Measurements from ENCODE around the gene IRAK1.
"Not testable (repeated sequence)": the region's sequence is repeated elsewhere in the genome, so short reads cannot be mapped to it uniquely, and the experiment has no call there.

The IRAK1 gene

DNA sequence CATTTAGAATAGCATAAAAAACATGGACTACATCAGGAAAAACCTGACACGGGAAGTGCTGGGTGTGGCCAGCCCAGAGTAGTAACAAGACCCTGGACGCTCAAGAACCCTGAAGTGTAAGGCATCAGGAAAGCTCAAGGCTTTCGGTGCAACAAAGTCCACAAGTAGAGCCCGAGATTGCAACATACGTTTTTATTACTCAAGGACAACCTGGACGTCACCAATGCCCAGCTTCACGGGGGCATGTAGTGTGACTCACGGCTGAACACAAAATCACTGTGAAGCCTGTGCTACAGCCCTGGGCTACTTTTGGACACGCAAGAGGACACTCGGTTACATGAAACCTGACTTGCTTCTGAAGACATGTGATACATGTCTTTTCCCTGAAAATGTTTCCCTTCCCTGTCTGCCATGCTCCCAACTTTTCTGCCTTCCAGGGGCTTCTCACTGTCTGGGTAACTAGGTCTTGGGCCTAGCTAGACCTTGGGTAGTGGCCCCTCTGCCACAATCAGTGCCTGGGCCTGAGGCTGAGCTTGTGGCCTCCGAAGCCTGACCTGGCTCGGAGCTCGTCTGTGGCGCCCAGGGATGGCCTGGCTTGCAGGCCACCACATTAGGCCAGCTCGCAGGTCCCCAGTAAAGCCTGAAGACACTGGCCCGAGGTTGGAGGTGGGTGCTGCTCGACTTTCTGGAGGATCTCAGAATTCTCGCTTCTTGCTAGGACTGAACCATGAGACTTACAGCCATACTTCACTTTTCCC lies 9.2 kb downstream of the IRAK1 start:
- Histone ChIP-seq H3K9me3 (ENCODE audit: insufficient read depth, low read depth, low read length) (no peaks in the 10 kb centered on the region), H3K9ac (ENCODE audit: low read depth, low read length) (no peak overlapping the region), H3K4me1 (ENCODE audit: insufficient read depth, low read length) (no peaks in the 10 kb centered on the region), H3K36me3 (ENCODE audit: insufficient read depth, low read length) (peaks cover 7% of the 10 kb centered on the region), H3K27me3 (ENCODE audit: insufficient read depth, low read length) (no peaks in the 10 kb centered on the region), H3K4me3 (ENCODE audit: low read length) (no peak overlapping the region), H3K27ac (ENCODE audit: low read depth, low read length) (no peak overlapping the region)
- WGBS: 95% methylated on average over 18 of the region's 18 CpGs

DNA sequence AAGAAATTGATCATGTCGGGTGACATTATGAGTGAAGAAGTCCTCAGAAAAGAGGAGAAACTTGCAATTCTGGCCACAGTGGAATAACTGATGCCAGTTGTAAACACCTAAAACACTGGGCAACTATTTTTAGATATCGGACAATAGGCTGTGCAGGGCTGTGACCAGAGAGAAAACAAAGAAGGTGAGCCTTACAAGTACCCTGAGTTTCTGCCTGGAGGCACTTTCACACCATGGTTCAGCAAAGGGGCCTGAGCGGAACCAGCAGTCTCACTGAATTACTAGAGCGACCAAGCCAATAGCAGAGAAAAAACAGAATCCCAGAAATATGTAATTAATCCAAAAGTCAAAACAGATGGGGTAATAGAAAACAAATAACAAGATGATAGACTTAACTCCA lies 11.2 kb downstream of the IRAK1 start:
- no peaks in the 10 kb centered on the region for H3K9me3 ChIP-seq (ENCODE audit: insufficient read depth, low read depth, low read length)
- H3K4me1 ChIP-seq (ENCODE audit: insufficient read depth, low read length): no peaks in the 10 kb centered on the region
- peaks cover 6% of the 10 kb centered on the region; the same call in 1 of the 2 replicates for H3K36me3 ChIP-seq (ENCODE audit: insufficient read depth, low read length)
- no peak overlapping the region for H3K9ac ChIP-seq (ENCODE audit: low read depth, low read length)
- no peak overlapping the region for H3K27ac ChIP-seq (ENCODE audit: low read depth, low read length)
- 73% methylated on average over 4 of the region's 4 CpGs for WGBS
- no peak overlapping the region for H3K4me3 ChIP-seq (ENCODE audit: low read length)
- no peaks in the 10 kb centered on the region for H3K27me3 ChIP-seq (ENCODE audit: insufficient read depth, low read length)

DNA sequence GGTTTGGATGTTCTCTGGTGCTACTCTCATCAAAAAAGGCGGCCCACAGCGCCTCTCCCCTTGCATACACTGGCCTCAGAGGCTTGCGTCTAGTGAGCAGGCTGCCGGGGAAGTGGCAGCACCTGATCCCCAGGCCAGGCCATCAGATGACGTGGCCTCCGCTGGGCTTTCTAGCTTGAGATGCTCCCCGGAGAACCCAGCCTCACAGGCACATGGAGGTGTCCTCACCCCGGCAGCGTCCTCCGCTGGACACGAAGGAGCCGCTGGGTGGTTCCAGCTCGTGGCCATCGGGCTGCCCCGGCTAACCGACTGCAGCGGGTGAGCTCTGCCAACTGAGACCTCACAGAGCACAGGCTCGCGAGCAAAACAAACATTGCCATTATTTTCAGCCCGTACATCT lies 12.8 kb downstream of the IRAK1 start:
- peaks cover 6% of the 10 kb centered on the region; the same call in 1 of the 2 replicates for H3K36me3 ChIP-seq (ENCODE audit: insufficient read depth, low read length)
- no peak overlapping the region for H3K27ac ChIP-seq (ENCODE audit: low read depth, low read length)
- no peaks in the 10 kb centered on the region; the same call in 1 of the 2 replicates for H3K4me1 ChIP-seq (ENCODE audit: insufficient read depth, low read length)
- H3K27me3 ChIP-seq (ENCODE audit: insufficient read depth, low read length): no peaks in the 10 kb centered on the region
- 96% methylated on average over 20 of the region's 20 CpGs for WGBS
- H3K9ac ChIP-seq (ENCODE audit: low read depth, low read length): no peak overlapping the region
- H3K9me3 ChIP-seq (ENCODE audit: insufficient read depth, low read depth, low read length): no peaks in the 10 kb centered on the region
- no peak overlapping the region for H3K4me3 ChIP-seq (ENCODE audit: low read length)

- Histone ChIP-seq H3K4me3 (ENCODE audit: low read length) (no peak overlapping the region), H3K9me3 (ENCODE audit: insufficient read depth, low read depth, low read length) (no peaks in the 10 kb centered on the region), H3K27ac (ENCODE audit: low read depth, low read length) (no peak overlapping the region), H3K4me1 (ENCODE audit: insufficient read depth, low read length) (peaks cover 5% of the 10 kb centered on the region; the same call in 1 of the 2 replicates), H3K9ac (ENCODE audit: low read depth, low read length) (no peak overlapping the region), H3K36me3 (ENCODE audit: insufficient read depth, low read length) (no peaks in the 10 kb centered on the region), H3K27me3 (ENCODE audit: insufficient read depth, low read length) (no peaks in the 10 kb centered on the region)
- WGBS: 93% methylated on average over 11 of the region's 11 CpGs
Observed at GRCh38 chrX:154004315-154004714, 15.4 kb downstream of the IRAK1 start.

DNA sequence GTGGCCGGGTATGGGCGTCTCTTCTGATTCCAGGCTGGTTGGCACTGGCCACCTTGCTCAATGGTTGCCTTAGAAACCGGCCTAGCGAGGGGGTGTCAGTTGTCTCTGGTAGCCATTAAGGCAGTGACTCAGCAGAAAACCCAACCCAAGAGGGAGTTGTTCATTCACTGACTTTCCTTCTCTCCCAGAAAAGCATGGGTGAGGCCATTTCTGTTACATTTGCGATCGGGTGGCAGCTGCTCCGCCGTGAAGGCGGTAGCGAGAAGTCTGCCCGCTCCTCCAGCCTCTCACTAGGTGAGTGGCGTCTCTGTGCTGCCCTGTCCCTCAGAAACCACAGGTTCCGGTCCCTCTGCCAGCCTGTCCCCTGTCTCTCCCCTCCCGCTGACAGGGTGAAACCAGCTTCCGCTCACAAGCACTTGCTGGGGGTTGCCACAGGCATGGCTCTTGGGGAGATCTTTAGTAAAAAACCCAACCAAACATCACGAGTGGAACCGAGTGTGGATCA lies 17.4 kb downstream of the IRAK1 start:
- Histone ChIP-seq H3K4me1 (ENCODE audit: insufficient read depth, low read length) (peaks cover 5% of the 10 kb centered on the region; the same call in 1 of the 2 replicates), H3K36me3 (ENCODE audit: insufficient read depth, low read length) (no peaks in the 10 kb centered on the region), H3K27me3 (ENCODE audit: insufficient read depth, low read length) (no peaks in the 10 kb centered on the region), H3K9me3 (ENCODE audit: insufficient read depth, low read depth, low read length) (no peaks in the 10 kb centered on the region), H3K4me3 (ENCODE audit: low read length) (no peak overlapping the region), H3K27ac (ENCODE audit: low read depth, low read length) (peak overlapping the region; percentile 58), H3K9ac (ENCODE audit: low read depth, low read length) (peak overlapping the region; percentile 58; the same call in 1 of the 2 replicates)
- WGBS: 88% methylated on average over 17 of the region's 17 CpGs

GRCh38 chrX:154000051-154000450 lies 19.7 kb downstream of the IRAK1 start:
- no peak overlapping the region for H3K4me3 ChIP-seq (ENCODE audit: low read length)
- no peaks in the 10 kb centered on the region for H3K27me3 ChIP-seq (ENCODE audit: insufficient read depth, low read length)

GRCh38 chrX:153999359-154000037 lies 20.2 kb downstream of the IRAK1 start:
- Histone ChIP-seq H3K36me3 (ENCODE audit: insufficient read depth, low read length) (no peaks in the 10 kb centered on the region), H3K27ac (ENCODE audit: low read depth, low read length) (no peak overlapping the region), H3K4me3 (ENCODE audit: low read length) (no peak overlapping the region), H3K9ac (ENCODE audit: low read depth, low read length) (no peak overlapping the region), H3K4me1 (ENCODE audit: insufficient read depth, low read length) (peaks cover 5% of the 10 kb centered on the region; the same call in 1 of the 2 replicates), H3K9me3 (ENCODE audit: insufficient read depth, low read depth, low read length) (no peaks in the 10 kb centered on the region), H3K27me3 (ENCODE audit: insufficient read depth, low read length) (no peaks in the 10 kb centered on the region)
- WGBS: 81% methylated on average over 19 of the region's 19 CpGs

More at GRCh38 chrX:154000051-154000450, 19.7 kb downstream of the IRAK1 start:
- Histone ChIP-seq H3K36me3 (ENCODE audit: insufficient read depth, low read length) (no peaks in the 10 kb centered on the region), H3K9ac (ENCODE audit: low read depth, low read length) (no peak overlapping the region), H3K27ac (ENCODE audit: low read depth, low read length) (no peak overlapping the region), H3K9me3 (ENCODE audit: insufficient read depth, low read depth, low read length) (no peaks in the 10 kb centered on the region), H3K4me1 (ENCODE audit: insufficient read depth, low read length) (peaks cover 5% of the 10 kb centered on the region; the same call in 1 of the 2 replicates)
- 57% methylated on average over 5 of the region's 5 CpGs for WGBS

DNA sequence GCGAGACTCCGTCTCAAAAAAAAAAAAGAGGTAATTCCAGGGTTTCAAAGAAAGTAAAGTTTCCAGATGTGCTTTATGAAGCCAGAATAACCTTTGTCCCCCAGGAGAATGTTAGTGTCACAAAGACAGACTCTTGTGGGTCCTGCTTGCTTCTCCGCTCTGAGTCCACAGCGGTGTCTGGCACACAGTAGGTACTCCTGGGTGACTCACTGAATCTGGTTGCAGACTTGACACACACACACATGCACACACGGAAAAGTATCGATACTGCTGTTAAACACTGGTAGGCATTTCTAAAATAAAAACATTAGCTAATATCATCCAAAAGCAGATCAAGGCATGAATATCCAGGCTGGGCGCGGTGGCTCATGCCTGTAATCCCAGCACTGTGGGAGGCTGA lies 24.2 kb downstream of the IRAK1 start:
- H3K27me3 ChIP-seq (ENCODE audit: insufficient read depth, low read length): no peaks in the 10 kb centered on the region
- no peak overlapping the region for H3K27ac ChIP-seq (ENCODE audit: low read depth, low read length)
- H3K36me3 ChIP-seq (ENCODE audit: insufficient read depth, low read length): no peaks in the 10 kb centered on the region
- H3K9ac ChIP-seq (ENCODE audit: low read depth, low read length): no peak overlapping the region
- H3K4me3 ChIP-seq (ENCODE audit: low read length): no peak overlapping the region
- no peaks in the 10 kb centered on the region for H3K9me3 ChIP-seq (ENCODE audit: insufficient read depth, low read depth, low read length)
- 96% methylated on average over 8 of the region's 8 CpGs for WGBS
- H3K4me1 ChIP-seq (ENCODE audit: insufficient read depth, low read length): peaks cover 5% of the 10 kb centered on the region; the same call in 1 of the 2 replicates

DNA sequence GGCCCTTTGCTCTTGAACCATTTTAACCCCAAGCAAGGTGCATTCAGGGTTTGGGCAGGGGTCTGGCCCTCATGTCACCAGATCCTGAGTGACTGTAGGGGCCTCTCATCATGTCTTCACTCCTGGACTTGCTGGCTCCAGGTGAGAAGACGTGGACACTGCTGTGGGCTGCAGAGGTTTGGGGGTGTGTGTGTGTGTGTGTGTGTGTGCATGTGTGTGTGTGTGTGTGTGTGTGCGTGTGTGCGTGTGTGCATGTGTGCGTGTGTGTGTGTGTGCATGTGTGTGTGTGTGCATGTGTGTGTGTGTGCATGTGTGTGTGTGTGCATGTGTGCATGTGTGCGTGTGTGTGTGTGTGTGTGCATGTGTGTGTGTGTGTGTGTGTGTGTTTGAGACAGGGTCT lies 25.3 kb downstream of the IRAK1 start:
- 87% methylated on average over 4 of the region's 5 CpGs for WGBS
- H3K4me3 ChIP-seq (ENCODE audit: low read length); H3K36me3 ChIP-seq (ENCODE audit: insufficient read depth, low read length); H3K9ac ChIP-seq (ENCODE audit: low read depth, low read length); H3K9me3 ChIP-seq (ENCODE audit: insufficient read depth, low read depth, low read length); H3K27me3 ChIP-seq (ENCODE audit: insufficient read depth, low read length); H3K4me1 ChIP-seq (ENCODE audit: insufficient read depth, low read length); H3K27ac ChIP-seq (ENCODE audit: low read depth, low read length): not testable (repeated sequence)

- Histone ChIP-seq H3K36me3 (ENCODE audit: insufficient read depth, low read length) (no peaks in the 10 kb centered on the region), H3K4me3 (ENCODE audit: low read length) (no peak overlapping the region), H3K27ac (ENCODE audit: low read depth, low read length) (no peak overlapping the region), H3K4me1 (ENCODE audit: insufficient read depth, low read length) (no peaks in the 10 kb centered on the region), H3K9ac (ENCODE audit: low read depth, low read length) (no peak overlapping the region), H3K9me3 (ENCODE audit: insufficient read depth, low read depth, low read length) (no peaks in the 10 kb centered on the region), H3K27me3 (ENCODE audit: insufficient read depth, low read length) (no peaks in the 10 kb centered on the region)
- WGBS: 84% methylated on average over 10 of the region's 10 CpGs
Observed at GRCh38 chrX:153993978-153994377, 25.7 kb downstream of the IRAK1 start.

DNA sequence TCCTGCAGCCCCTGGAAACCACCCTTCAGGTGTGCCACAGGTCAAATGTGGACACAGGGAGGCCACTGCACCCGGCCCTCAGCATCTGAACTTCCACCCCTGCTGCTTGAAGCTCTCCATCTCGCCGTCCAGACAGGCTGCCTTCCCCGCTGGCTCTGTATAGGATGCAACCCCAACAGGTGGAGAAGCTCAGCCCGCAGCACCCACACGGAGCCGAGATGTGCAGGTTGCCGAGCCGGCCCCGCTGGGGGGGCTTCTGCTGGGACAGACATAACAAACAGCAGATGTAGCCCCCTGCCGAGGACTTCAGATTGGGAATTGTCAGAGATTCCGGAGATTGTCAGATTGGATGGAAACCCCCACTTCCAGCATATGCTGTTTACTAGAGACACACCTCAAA lies 26.6 kb downstream of the IRAK1 start:
- 90% methylated on average over 12 of the region's 12 CpGs for WGBS
- Histone ChIP-seq H3K9ac (ENCODE audit: low read depth, low read length) (no peak overlapping the region), H3K4me1 (ENCODE audit: insufficient read depth, low read length) (no peaks in the 10 kb centered on the region), H3K27ac (ENCODE audit: low read depth, low read length) (no peak overlapping the region), H3K36me3 (ENCODE audit: insufficient read depth, low read length) (no peaks in the 10 kb centered on the region), H3K4me3 (ENCODE audit: low read length) (no peak overlapping the region), H3K9me3 (ENCODE audit: insufficient read depth, low read depth, low read length) (no peaks in the 10 kb centered on the region), H3K27me3 (ENCODE audit: insufficient read depth, low read length) (no peaks in the 10 kb centered on the region)

Measured in HUES64 (cell line).